Suprapubic skin (tissue), 4 donors: ENCODE measurements around the gene NTMT1. TPM values are rescaled to one million over a fixed set of nuclear protein-coding genes. Genes with fewer than 3 reads are reported as not detected.

Experiments
- DNase-seq, 2 donors: peaks; one replicate each; pipeline ENCODE4 v3.0.0-alpha.2; 2019; ENCODE audit warnings: low spot score in 2 of 2
- H3K27ac ChIP-seq: fragments of 200-600 bp; sonication (generic); one replicate; pipeline ENCODE4 v1.5.1; 2019
- H3K27me3 ChIP-seq: fragments of 200-600 bp; sonication (generic); one replicate; pipeline ENCODE4 v1.5.1; 2019
- H3K36me3 ChIP-seq: fragments of 200-600 bp; sonication (generic); one replicate; pipeline ENCODE4 v1.5.1; 2019
- H3K4me1 ChIP-seq: fragments of 200-600 bp; sonication (generic); one replicate; pipeline ENCODE4 v1.5.1; 2019
- H3K4me3 ChIP-seq: fragments of 200-600 bp; sonication (generic); one replicate; pipeline ENCODE4 v1.5.1; 2019; ENCODE audit warnings: mild to moderate bottlenecking
- H3K9me3 ChIP-seq: fragments of 200-600 bp; sonication (generic); one replicate; pipeline ENCODE4 v1.5.1; 2019
- EP300 ChIP-seq: sonication (generic); formaldehyde crosslinking; IDR thresholded peaks from one replicate; pipeline ENCODE4 v1.6.1; 2017; ENCODE audit warnings: antibody characterized with exemption
- POLR2A ChIP-seq, 2 donors: fragments of 450-650 bp; IDR thresholded peaks; one replicate each; pipeline ENCODE4 v1.6.1; 2017; ENCODE audit warnings: antibody characterized with exemption in 2 of 2, mild to moderate bottlenecking in 2 of 2, moderate library complexity in 2 of 2
- POLR2AphosphoS5 ChIP-seq, 3 donors: sonication (generic); formaldehyde crosslinking; IDR thresholded peaks; one replicate each; pipeline ENCODE4 v1.6.1; 2017; ENCODE audit warnings: antibody characterized with exemption in 3 of 3
- WGBS: methylation state at CpG from one replicate; pipeline ENCODE4 v1.1.5; 2018; 5-methylcytosine and 5-hydroxymethylcytosine counted together
- total RNA-seq, 4 donors: library from RNA; depleted of rRNA; stranded (reverse); fragments of >200 nt; gene quantifications; one replicate each; pipeline ENCODE4 v1.1.0, GENCODE V29; 2016
- TF ChIP-seq, protein P1 (sequence below), 2 donors: fragments of 200-600 bp in 1 of 2; fragments of 450-650 bp in 1 of 2; sonication (generic) in 1 of 2; IDR thresholded peaks; one replicate each; pipeline ENCODE4 v1.5.1; 2016 to 2019; ENCODE audit warnings: antibody characterized with exemption in 2 of 2, mild to moderate bottlenecking in 1 of 2, moderate library complexity in 1 of 2

NTMT1 gene
- total RNA-seq, 4 donors from 2014 or later: 19.4 to 25.0 (median 20.8) TPM

DNA sequence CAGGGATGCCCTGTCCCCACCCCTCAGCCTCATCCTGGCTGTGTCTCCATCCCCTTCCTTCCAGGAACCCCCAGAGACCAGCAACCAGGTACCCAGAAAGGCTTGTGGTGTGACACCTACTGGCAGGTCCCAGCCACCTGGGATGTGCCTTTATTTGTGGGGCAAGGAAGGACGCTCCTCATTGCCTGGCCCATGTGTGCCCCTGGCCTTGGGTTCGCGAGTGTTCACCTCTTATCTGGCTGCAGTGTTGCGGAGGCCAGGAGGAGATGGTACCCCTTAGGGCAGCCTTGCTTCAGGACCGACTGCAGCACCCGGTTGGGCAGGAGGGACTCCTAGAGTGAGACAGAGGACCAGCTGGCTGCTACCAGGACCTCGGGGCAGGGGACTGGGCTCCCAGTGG is 13.8 kb upstream of the NTMT1 start:
- Histone ChIP-seq H3K27ac (no peak overlapping the region), H3K27me3 (no peaks in the 10 kb centered on the region), H3K4me1 (peaks cover 44% of the 10 kb centered on the region), H3K36me3 (no peaks in the 10 kb centered on the region), H3K9me3 (no peaks in the 10 kb centered on the region), H3K4me3 (no peak overlapping the region)
- no peak for DNase-seq
- WGBS: 100% methylated on average over 1 of the region's 7 CpGs
- no peak for TF ChIP-seq POLR2AphosphoS5 (IDR thresholded peaks at IDR 0.05)
- TF ChIP-seq EP300: no peak

DNA sequence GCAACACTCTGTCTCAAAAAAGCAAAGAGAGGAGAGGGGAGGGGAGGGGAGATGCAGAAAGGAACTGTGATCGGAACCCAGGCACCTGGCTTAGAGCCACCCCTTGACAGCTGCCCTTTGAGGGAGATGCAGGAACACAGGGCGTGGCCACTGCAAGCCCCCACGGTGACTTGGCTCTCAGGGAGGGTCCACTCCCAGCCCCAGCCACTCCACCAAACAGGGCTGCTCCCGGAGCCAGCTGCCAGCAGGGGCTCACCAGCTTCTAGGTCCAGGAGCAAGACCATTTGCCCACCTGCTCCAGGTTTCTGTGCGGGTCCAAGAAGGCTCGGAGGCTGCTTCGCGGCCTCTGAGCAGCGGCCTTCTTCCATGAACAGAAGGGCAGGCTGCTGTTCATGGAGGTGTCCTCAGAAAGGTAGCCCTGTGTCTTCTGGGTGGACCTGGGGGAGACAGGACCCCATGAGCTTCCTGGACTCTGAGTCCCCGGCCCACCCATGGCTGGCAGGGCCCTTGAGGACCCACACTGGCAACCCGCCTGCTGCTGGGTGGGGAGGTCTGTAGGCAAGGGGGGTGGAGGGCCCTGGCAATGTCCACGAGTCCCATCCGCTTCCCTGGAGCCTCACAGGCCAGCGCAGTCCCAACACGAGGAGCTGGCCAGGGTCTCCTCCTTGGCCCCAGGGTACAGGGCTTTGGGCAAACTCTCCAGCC is 13.0 kb upstream of the NTMT1 start:
- no peaks in the 10 kb centered on the region for H3K36me3 ChIP-seq
- H3K27ac ChIP-seq: peak overlapping the region; percentile 40
- DNase-seq: no peak
- H3K4me3 ChIP-seq: no peak overlapping the region
- no peaks in the 10 kb centered on the region for H3K27me3 ChIP-seq
- H3K9me3 ChIP-seq: no peaks in the 10 kb centered on the region
- no peak for TF ChIP-seq POLR2AphosphoS5 (IDR thresholded peaks at IDR 0.05)
- TF ChIP-seq POLR2A (IDR thresholded peaks at IDR 0.05): no peak
- TF ChIP-seq, protein P1, sequence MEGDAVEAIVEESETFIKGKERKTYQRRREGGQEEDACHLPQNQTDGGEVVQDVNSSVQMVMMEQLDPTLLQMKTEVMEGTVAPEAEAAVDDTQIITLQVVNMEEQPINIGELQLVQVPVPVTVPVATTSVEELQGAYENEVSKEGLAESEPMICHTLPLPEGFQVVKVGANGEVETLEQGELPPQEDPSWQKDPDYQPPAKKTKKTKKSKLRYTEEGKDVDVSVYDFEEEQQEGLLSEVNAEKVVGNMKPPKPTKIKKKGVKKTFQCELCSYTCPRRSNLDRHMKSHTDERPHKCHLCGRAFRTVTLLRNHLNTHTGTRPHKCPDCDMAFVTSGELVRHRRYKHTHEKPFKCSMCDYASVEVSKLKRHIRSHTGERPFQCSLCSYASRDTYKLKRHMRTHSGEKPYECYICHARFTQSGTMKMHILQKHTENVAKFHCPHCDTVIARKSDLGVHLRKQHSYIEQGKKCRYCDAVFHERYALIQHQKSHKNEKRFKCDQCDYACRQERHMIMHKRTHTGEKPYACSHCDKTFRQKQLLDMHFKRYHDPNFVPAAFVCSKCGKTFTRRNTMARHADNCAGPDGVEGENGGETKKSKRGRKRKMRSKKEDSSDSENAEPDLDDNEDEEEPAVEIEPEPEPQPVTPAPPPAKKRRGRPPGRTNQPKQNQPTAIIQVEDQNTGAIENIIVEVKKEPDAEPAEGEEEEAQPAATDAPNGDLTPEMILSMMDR (IDR thresholded peaks at IDR 0.05): no peak
- TF ChIP-seq EP300: no peak
- peaks cover 35% of the 10 kb centered on the region for H3K4me1 ChIP-seq
- WGBS: 64% methylated on average over 3 of the region's 15 CpGs

DNA sequence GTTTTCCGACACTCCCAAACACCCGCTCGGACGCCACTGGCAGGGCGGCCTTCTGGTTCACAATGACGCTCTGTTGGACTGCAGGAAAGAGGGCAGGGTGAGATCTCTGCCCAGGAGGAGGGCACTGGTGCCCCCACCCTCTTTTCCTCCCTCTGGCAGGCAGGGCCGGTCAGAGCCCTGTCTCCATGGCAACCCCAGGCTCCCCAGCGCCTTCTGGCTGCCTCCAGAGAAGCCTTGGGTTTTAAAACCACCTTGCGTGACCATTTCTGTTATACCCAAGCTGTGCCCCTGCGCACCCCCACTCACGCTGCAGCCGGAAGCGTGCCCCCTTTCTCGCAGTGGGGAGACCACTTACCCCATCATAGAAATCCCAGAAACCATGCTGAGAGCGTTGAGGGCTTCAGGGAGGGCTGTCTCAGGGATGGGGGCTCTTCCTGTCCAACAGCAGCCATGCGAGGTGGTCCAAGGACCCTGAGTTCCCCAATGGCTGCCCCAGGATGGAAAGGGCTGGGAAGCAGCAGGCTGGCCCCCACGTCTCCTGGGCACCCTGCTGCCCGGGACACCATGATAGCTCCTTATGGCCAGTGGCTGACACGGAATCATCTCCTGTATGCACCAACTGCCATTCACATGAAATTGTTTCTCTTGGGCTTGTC is 12.3 kb upstream of the NTMT1 start:
- Histone ChIP-seq H3K9me3 (no peaks in the 10 kb centered on the region), H3K27ac (peak overlapping the region; percentile 40), H3K4me3 (no peak overlapping the region), H3K4me1 (peaks cover 30% of the 10 kb centered on the region), H3K27me3 (no peaks in the 10 kb centered on the region), H3K36me3 (no peaks in the 10 kb centered on the region)
- 66% methylated on average over 14 of the region's 19 CpGs for WGBS
- no peak for DNase-seq
- TF ChIP-seq, protein P1 (IDR thresholded peaks at IDR 0.05): no peak
- TF ChIP-seq EP300 (no peak), POLR2AphosphoS5 (IDR thresholded peaks at IDR 0.05) (no peak), POLR2A (IDR thresholded peaks at IDR 0.05) (no peak)

DNA sequence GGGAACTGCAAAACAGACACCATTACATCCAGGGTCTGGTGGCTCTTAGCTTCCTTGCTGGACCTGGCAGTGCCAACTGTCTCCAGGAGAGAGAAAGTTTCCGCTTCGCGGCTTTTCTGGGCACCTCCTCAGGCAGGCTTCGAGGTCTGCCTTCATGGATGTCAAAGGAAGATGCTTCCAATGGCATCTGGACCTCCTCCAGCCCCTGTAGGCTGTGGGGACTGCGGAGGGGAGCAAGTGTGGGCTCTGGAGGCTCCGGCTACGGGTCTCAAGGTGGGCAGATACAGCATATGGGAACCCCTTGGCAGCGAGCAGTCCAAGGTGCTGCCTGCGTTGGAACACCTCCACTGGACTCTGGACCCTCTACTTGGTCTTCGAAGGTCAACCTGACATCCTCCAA is 11.0 kb upstream of the NTMT1 start:
- H3K4me3 ChIP-seq: no peak overlapping the region
- peaks cover 7% of the 10 kb centered on the region for H3K27me3 ChIP-seq
- H3K4me1 ChIP-seq: peaks cover 21% of the 10 kb centered on the region
- H3K9me3 ChIP-seq: no peaks in the 10 kb centered on the region
- H3K36me3 ChIP-seq: no peaks in the 10 kb centered on the region
- no peak overlapping the region for H3K27ac ChIP-seq
- 78% methylated on average over 10 of the region's 10 CpGs for WGBS
- DNase-seq: no peak
- no peak for TF ChIP-seq EP300
- no peak for TF ChIP-seq POLR2AphosphoS5 (IDR thresholded peaks at IDR 0.05)
- TF ChIP-seq, protein P1 (IDR thresholded peaks at IDR 0.05): no peak
- no peak for TF ChIP-seq POLR2A (IDR thresholded peaks at IDR 0.05)

DNA sequence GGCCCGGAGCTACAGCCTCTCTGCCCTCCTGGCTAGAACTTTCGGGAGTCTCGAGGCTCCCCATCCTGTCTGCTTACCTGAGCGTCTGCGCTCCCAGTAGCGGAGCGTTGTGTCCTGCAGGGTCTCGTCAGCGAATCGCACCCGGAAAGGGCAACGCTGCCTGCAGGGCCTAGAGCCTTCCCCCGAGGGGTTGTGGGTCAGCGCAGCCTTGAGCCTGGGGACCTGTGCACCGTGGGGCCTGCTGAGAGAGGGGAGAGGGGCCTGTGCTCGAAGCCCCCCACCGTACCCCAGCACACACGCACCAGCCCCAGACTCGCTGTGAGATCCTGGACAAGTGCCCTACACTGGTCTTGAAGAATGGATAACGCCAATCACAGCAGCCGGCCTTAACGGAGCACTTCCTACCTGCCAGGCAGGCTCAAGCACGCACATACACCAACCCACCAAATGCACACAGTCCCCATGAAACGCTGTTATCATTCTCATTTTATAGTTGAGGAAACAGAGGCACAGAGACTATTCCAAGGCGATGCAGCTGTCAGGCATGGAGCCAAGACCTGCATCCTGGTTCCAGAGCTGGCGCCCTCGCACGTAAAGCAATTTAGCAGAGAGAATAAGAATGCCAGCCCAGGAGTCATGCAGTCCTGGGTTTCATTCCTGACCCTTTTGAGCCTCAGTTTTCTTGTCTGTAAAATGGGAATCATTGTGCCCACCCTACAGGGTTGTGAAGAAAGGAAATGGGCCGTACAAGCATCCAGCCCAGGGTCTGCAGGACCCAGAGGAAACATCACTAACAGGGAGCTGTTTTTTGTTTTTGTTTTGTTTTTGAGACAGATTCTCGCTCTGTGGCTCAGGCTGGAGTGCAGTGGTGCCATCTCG is 10.3 kb upstream of the NTMT1 start:
- H3K4me1 ChIP-seq: peaks cover 23% of the 10 kb centered on the region
- peaks cover 7% of the 10 kb centered on the region for H3K27me3 ChIP-seq
- H3K36me3 ChIP-seq: no peaks in the 10 kb centered on the region
- DNase-seq: no peak
- no peaks in the 10 kb centered on the region for H3K9me3 ChIP-seq
- TF ChIP-seq POLR2AphosphoS5 (IDR thresholded peaks at IDR 0.05) (no peak), POLR2A (IDR thresholded peaks at IDR 0.05) (no peak), EP300 (no peak)
- TF ChIP-seq, protein P1 (IDR thresholded peaks at IDR 0.05): no peak
- no peak overlapping the region for H3K27ac ChIP-seq
- H3K4me3 ChIP-seq: no peak overlapping the region
- 69% methylated on average over 15 of the region's 31 CpGs for WGBS
